AG09309 (cell line): Measurements from ENCODE around the gene CST9.

Experiments used
- DNase-seq: peaks from one replicate; pipeline ENCODE4 v3.0.0-alpha.2; 2010; ENCODE audit warnings: low read depth
- H3K4me3 ChIP-seq: 2 replicates; pipeline ENCODE4 v1.5.1; 2011; ENCODE audit warnings: mild to moderate bottlenecking, low read depth, low read length, moderate library complexity; ENCODE audit not compliant: control insufficient read depth
- TF ChIP-seq, protein P1 (sequence below): IDR thresholded peaks from 2 replicates; pipeline ENCODE4 v1.5.1; 2011; ENCODE audit warnings: mild to moderate bottlenecking, low read depth, low read length, inconsistent platforms; ENCODE audit not compliant: insufficient read depth, control insufficient read depth; ENCODE audit errors: missing control alignments

Gene CST9

GRCh38 chr20:23588434-23589403, 17.0 kb downstream of the CST9 start:
- no peak overlapping the region for H3K4me3 ChIP-seq
- TF ChIP-seq, protein P1, sequence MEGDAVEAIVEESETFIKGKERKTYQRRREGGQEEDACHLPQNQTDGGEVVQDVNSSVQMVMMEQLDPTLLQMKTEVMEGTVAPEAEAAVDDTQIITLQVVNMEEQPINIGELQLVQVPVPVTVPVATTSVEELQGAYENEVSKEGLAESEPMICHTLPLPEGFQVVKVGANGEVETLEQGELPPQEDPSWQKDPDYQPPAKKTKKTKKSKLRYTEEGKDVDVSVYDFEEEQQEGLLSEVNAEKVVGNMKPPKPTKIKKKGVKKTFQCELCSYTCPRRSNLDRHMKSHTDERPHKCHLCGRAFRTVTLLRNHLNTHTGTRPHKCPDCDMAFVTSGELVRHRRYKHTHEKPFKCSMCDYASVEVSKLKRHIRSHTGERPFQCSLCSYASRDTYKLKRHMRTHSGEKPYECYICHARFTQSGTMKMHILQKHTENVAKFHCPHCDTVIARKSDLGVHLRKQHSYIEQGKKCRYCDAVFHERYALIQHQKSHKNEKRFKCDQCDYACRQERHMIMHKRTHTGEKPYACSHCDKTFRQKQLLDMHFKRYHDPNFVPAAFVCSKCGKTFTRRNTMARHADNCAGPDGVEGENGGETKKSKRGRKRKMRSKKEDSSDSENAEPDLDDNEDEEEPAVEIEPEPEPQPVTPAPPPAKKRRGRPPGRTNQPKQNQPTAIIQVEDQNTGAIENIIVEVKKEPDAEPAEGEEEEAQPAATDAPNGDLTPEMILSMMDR: no peak
- no peak for DNase-seq

- TF ChIP-seq, protein P1: no peak
- no peak for DNase-seq
- no peak overlapping the region for H3K4me3 ChIP-seq
Observed at GRCh38 chr20:23587631-23588030, 18.1 kb downstream of the CST9 start.

DNA sequence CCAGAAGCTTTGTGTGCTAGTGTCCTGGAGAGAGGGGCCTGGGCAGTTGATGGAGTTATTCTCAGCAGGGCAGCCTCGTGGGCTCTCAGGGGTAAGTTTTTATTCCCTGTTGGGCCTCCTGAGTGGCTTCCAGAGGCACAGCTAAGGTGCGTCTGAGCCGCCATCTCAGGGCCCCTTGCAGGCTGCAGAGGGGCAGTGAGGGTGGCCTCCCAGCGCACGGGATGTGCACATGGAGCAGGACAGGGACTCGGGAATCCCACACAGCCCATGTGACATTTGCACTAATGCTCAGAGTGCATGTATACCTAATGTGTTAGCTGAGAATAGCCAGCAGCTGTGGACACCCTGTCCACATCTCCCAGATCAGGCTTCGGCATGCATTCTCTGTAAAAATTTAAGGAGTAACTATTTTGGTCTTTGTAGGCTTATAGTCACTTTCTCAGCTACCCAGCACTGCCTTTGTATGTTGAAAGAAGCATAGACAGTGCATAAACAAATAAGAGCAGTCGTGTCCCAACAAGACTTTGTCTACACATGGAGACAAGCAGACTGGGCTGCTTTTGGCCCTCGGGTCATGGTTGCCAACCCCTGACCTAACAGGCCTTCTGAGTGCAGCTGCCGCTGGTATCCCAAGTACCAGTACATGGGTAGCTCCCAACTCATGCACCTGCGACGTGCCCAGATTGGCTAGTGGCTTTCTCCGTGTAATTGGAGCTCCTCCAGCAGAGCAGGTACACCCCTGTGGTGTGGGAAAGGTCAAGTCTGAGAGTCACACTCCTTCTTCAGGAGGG, 18.8 kb downstream of the CST9 start:
- no peak for DNase-seq
- H3K4me3 ChIP-seq: no peak overlapping the region
- TF ChIP-seq, protein P1: no peak

DNA sequence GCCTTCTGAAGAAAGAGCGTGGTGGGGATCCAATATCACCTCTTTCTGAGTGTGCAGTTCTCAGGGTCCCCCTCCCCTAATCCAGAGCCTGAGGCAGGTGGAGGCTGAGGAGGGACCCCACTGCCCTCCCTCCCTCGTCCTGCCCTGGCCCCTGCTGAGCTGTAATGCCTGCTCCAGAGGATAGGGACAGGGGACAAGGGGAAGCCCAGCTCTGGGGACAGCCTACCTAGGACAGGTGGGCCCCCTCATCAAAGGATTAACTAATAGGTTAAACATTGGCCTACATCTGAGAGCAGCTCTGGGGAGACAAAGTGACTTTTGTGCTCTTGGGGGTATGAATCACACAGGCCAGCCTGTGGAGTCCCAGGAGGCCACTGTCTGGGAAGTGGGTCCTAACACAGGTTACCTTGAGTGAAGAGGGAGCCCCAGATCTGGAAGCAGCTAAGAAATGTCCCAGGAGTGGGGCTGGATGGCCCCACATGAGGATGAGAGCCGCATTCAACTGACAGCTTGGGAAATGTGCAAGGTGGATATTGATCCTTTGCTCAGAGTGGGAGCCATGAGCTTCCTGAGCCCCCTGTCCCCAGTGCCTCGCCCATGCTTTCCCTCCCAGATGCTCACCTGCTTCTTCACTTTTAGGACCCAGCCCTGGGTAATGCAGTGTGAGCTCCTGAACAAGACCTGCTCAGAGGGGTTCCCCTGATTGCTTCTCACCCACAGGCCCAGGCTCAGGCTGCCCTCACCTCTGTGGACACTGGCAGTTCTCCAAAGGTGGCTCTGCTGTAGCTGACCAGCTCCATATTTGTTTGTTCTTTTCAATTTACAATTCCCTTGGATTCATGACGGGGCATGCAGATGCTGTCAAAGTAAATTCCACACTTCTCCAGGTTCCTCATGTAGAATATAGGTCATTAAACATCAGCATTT, 19.6 kb downstream of the CST9 start:
- TF ChIP-seq, protein P1: no peak
- no peak for DNase-seq
- H3K4me3 ChIP-seq: no peak overlapping the region

- no peak for DNase-seq
- TF ChIP-seq, protein P1: no peak
- no peak overlapping the region for H3K4me3 ChIP-seq
Observed at GRCh38 chr20:23585449-23585807, 20.3 kb downstream of the CST9 start.
